Peyer's patch (tissue), 4 donors: ENCODE measurements around the gene ATRN. TPM values are rescaled to one million over a fixed set of nuclear protein-coding genes. Genes with fewer than 3 reads are reported as not detected.

Source experiments
- DNase-seq, 3 donors: peaks; one replicate each; pipeline ENCODE4 v3.0.0-alpha.2; 2017 to 2019
- H3K27ac ChIP-seq, 4 donors: fragments of 200-600 bp; sonication (generic); one replicate each; pipeline ENCODE4 v1.5.1; 2016 to 2019
- H3K27me3 ChIP-seq, 2 donors: fragments of 200-600 bp; sonication (generic); one replicate each; pipeline ENCODE4 v1.5.1; 2019
- H3K36me3 ChIP-seq, 3 donors: fragments of 200-600 bp; sonication (generic); one replicate each; pipeline ENCODE4 v1.5.1; 2016 to 2019
- H3K4me1 ChIP-seq, 4 donors: fragments of 200-600 bp; sonication (generic); one replicate each; pipeline ENCODE4 v1.5.1; 2016 to 2019
- H3K4me3 ChIP-seq, 4 donors: fragments of 200-600 bp; sonication (generic); 1 replicate in 3 of 4; 2 replicates in 1 of 4; pipeline ENCODE4 v1.5.1; 2016 to 2019; ENCODE audit warnings: mild to moderate bottlenecking in 1 of 4
- H3K9me3 ChIP-seq, 4 donors: fragments of 200-600 bp; sonication (generic); one replicate each; pipeline ENCODE4 v1.5.1; 2016 to 2019; ENCODE audit warnings: mild to moderate bottlenecking in 1 of 4
- CTCF ChIP-seq, 6 experiments: fragments of 450-650 bp in 4 of 6; fragments of 200-600 bp in 2 of 6; sonication (generic) in 1 of 6; IDR thresholded peaks; one replicate each; pipeline ENCODE4 v1.5.1; 2017 to 2019; ENCODE audit warnings: antibody characterized with exemption in 6 of 6, mild to moderate bottlenecking in 3 of 6, moderate library complexity in 1 of 6
- POLR2A ChIP-seq, 2 donors: fragments of 450-650 bp; IDR thresholded peaks; one replicate each; pipeline ENCODE4 v1.5.1; 2017; ENCODE audit warnings: antibody characterized with exemption in 2 of 2, mild to moderate bottlenecking in 2 of 2, moderate library complexity in 2 of 2
- small RNA-seq, 2 donors: library from RNA; depleted of rRNA; stranded (forward); fragments of <200 nt; gene quantifications; one replicate each; pipeline ENCODE3, GENCODE V24; 2016
- total RNA-seq, 4 donors: library from RNA; depleted of rRNA; stranded (reverse); fragments of >200 nt; gene quantifications; one replicate each; pipeline ENCODE4 v1.1.0, GENCODE V29; 2016

ATRN gene
- total RNA-seq, 4 donors from 2014 or later = 14.9 to 99.5 (median 54.9) TPM

- Histone ChIP-seq H3K27me3 (no peaks in the 10 kb centered on the region), H3K4me3 (no peak overlapping the region), H3K27ac (no peak overlapping the region)
Observed at GRCh38 chr20:3699037-3699436, 228.2 kb downstream of the ATRN start.

More at GRCh38 chr20:3699037-3699436, 228.2 kb downstream of the ATRN start:
- Histone ChIP-seq H3K9me3 (peaks cover 0 to 5% (median 0%) of the 10 kb centered on the region in 4 donors), H3K4me1 (no peaks in the 10 kb centered on the region), H3K36me3 (no peaks in the 10 kb centered on the region)
- DNase-seq = no peak
- no peak for TF ChIP-seq CTCF (IDR thresholded peaks at IDR 0.05)
- no peak for TF ChIP-seq POLR2A (IDR thresholded peaks at IDR 0.05)

Small RNA genes within 50 kb of the gene (small RNA-seq; reads per million reads assigned to genes)
- 0 reads per million in 2 donors for gene AL353193.1

Other genes with a start within 250 kb of the ATRN start
- 1 to 10 TPM in 1 of 4 donors, under 1 TPM in 2, not detected in 1; 0.54 to 1.1 (median 0.70) TPM for gene SLC4A11, start 231.8 kb upstream of the ATRN start, total RNA-seq
- 10 to 100 TPM in 2 of 4 donors, 1 to 10 TPM in 2; 6.5 to 12.1 (median 9.1) TPM for gene DNAAF9, start 63.3 kb upstream of the ATRN start, total RNA-seq
- gene GFRA4, start 192.4 kb downstream of the ATRN start, total RNA-seq = not detected
- gene ADAM33, start 211.0 kb downstream of the ATRN start, total RNA-seq = 100 to 1,000 TPM in 1 of 4 donors, 10 to 100 TPM in 2, 1 to 10 TPM in 1; 5.6 to 175 (median 23.3) TPM
- gene SIGLEC1, start 241.6 kb downstream of the ATRN start, total RNA-seq = 10 to 100 TPM in 2 of 4 donors, 1 to 10 TPM in 2; 2.3 to 10.7 (median 7.8) TPM